ENCODE results near the gene FCER1G. TPM values are rescaled to one million over a fixed set of nuclear protein-coding genes. Genes with fewer than 3 reads are reported as not detected.

FCER1G gene
- total RNA-seq, 2 donors from 2014 or later = 0.68 to 0.69 TPM

GRCh38 chr1:161266202-161266601, 51.1 kb downstream of the FCER1G start:
- Mint-ChIP-seq H3K27me3 (ENCODE audit: insufficient read depth) (peaks cover 18% of the 10 kb centered on the region), H3K36me3 (ENCODE audit: low read depth) (no peaks in the 10 kb centered on the region), H3K9me3 (no peaks in the 10 kb centered on the region), H3K4me3 (no peak overlapping the region), H3K4me1 (peaks cover 21% of the 10 kb centered on the region), H3K27ac (no peak overlapping the region)
- no peaks in the 10 kb centered on the region for H3K36me3 ChIP-seq (ENCODE audit: control insufficient read depth, insufficient read depth, low read length)
- H3K4me3 ChIP-seq (ENCODE audit: low read length) = no peak overlapping the region
- no peaks in the 10 kb centered on the region for H3K9me3 ChIP-seq (ENCODE audit: control insufficient read depth, low read length)
- H3K4me1 ChIP-seq (ENCODE audit: control insufficient read depth, insufficient read depth, low read length) = peaks cover 10% of the 10 kb centered on the region
- DNase-seq = no peak
- peaks cover 6% of the 10 kb centered on the region for H3K27me3 ChIP-seq (ENCODE audit: control insufficient read depth, insufficient read depth, low read length, poor library complexity, severe bottlenecking)
- no peak overlapping the region for H3K27ac ChIP-seq (ENCODE audit: low read depth, low read length)
- H3K9ac ChIP-seq (ENCODE audit: extremely low read depth, low read length, poor library complexity, severe bottlenecking) = no peak overlapping the region
- no peak for TF ChIP-seq CTCF (conservative IDR thresholded peaks at IDR 0.05)
- 76% methylated on average over 3 of the region's 3 CpGs; no CpG with 5 or more reads in 1 of the 2 experiments for WGBS, 2 experiments (ENCODE audit: insufficient coverage in 1 of 2, insufficient read length in 1 of 2)

GRCh38 chr1:161266836-161267235, 51.7 kb downstream of the FCER1G start:
- Mint-ChIP-seq H3K27ac (peak overlapping the region; percentile 45), H3K4me1 (peaks cover 16% of the 10 kb centered on the region), H3K36me3 (ENCODE audit: low read depth) (no peaks in the 10 kb centered on the region), H3K9me3 (no peaks in the 10 kb centered on the region), H3K27me3 (ENCODE audit: insufficient read depth) (peaks cover 17% of the 10 kb centered on the region), H3K4me3 (no peak overlapping the region)
- Histone ChIP-seq H3K27me3 (ENCODE audit: control insufficient read depth, insufficient read depth, low read length, poor library complexity, severe bottlenecking) (no peaks in the 10 kb centered on the region), H3K27ac (ENCODE audit: low read depth, low read length) (no peak overlapping the region), H3K4me1 (ENCODE audit: control insufficient read depth, insufficient read depth, low read length) (peaks cover 9% of the 10 kb centered on the region), H3K9ac (ENCODE audit: extremely low read depth, low read length, poor library complexity, severe bottlenecking) (no peak overlapping the region), H3K4me3 (ENCODE audit: low read length) (no peak overlapping the region), H3K36me3 (ENCODE audit: control insufficient read depth, insufficient read depth, low read length) (no peaks in the 10 kb centered on the region), H3K9me3 (ENCODE audit: control insufficient read depth, low read length) (no peaks in the 10 kb centered on the region)
- WGBS, 2 experiments (ENCODE audit: insufficient coverage in 1 of 2, insufficient read length in 1 of 2) = 89% methylated on average over 2 of the region's 2 CpGs; no CpG with 5 or more reads in 1 of the 2 experiments
- DNase-seq = no peak
- no peak for TF ChIP-seq CTCF (conservative IDR thresholded peaks at IDR 0.05)

GRCh38 chr1:161267321-161267720, 52.2 kb downstream of the FCER1G start:
- Histone ChIP-seq H3K9me3 (ENCODE audit: control insufficient read depth, low read length) (no peaks in the 10 kb centered on the region), H3K9ac (ENCODE audit: extremely low read depth, low read length, poor library complexity, severe bottlenecking) (no peak overlapping the region), H3K27ac (ENCODE audit: low read depth, low read length) (no peak overlapping the region), H3K27me3 (ENCODE audit: control insufficient read depth, insufficient read depth, low read length, poor library complexity, severe bottlenecking) (no peaks in the 10 kb centered on the region), H3K36me3 (ENCODE audit: control insufficient read depth, insufficient read depth, low read length) (no peaks in the 10 kb centered on the region), H3K4me3 (ENCODE audit: low read length) (no peak overlapping the region), H3K4me1 (ENCODE audit: control insufficient read depth, insufficient read depth, low read length) (peaks cover 9% of the 10 kb centered on the region)
- TF ChIP-seq CTCF (conservative IDR thresholded peaks at IDR 0.05) = no peak
- Mint-ChIP-seq H3K9me3 (no peaks in the 10 kb centered on the region), H3K36me3 (ENCODE audit: low read depth) (no peaks in the 10 kb centered on the region), H3K27ac (no peak overlapping the region), H3K4me1 (peaks cover 15% of the 10 kb centered on the region), H3K4me3 (no peak overlapping the region), H3K27me3 (ENCODE audit: insufficient read depth) (peaks cover 15% of the 10 kb centered on the region)
- DNase-seq = no peak
- 84 to 95% methylated on average over 3 of the region's 3 CpGs for WGBS, 2 experiments (ENCODE audit: insufficient coverage in 1 of 2, insufficient read length in 1 of 2)

Small RNAs within 50 kb of the gene (microRNA-seq; reads per million reads assigned to microRNA genes)
- gene MIR5187 (ENCODE audit: borderline microRNAs expressed) = not detected

Other genes with a start within 250 kb of the FCER1G start
- 100 to 1,000 TPM; 190 to 226 TPM for gene F11R, start 194.1 kb upstream of the FCER1G start, total RNA-seq
- 10 to 100 TPM; 59.1 to 76.4 TPM for gene TSTD1, start 176.3 kb upstream of the FCER1G start, total RNA-seq
- gene USF1, start 169.3 kb upstream of the FCER1G start, total RNA-seq = 10 to 100 TPM; 55.5 to 57.3 TPM
- under 1 TPM; 0.07 to 0.13 TPM for gene ARHGAP30, start 145.4 kb upstream of the FCER1G start, total RNA-seq
- gene NECTIN4, start 125.7 kb upstream of the FCER1G start, total RNA-seq = not detected
- gene KLHDC9, start 116.9 kb upstream of the FCER1G start, total RNA-seq = 10 to 100 TPM; 14.6 to 25.4 TPM
- gene PFDN2, start 97.3 kb upstream of the FCER1G start, total RNA-seq = 10 to 100 TPM; 62.9 to 95.7 TPM
- gene NIT1, start 97.2 kb upstream of the FCER1G start, total RNA-seq = 10 to 100 TPM; 51.0 to 65.1 TPM
- gene DEDD, start 82.6 kb upstream of the FCER1G start, total RNA-seq = 10 to 100 TPM; 34.2 to 39.8 TPM
- 10 to 100 TPM; 89.5 to 97.1 TPM for gene UFC1, start 61.3 kb upstream of the FCER1G start, total RNA-seq
- gene USP21, start 55.8 kb upstream of the FCER1G start, total RNA-seq = 10 to 100 TPM; 26.7 to 39.7 TPM
- gene PPOX, start 48.9 kb upstream of the FCER1G start, total RNA-seq = 10 to 100 TPM; 46.4 to 47.2 TPM
- 10 to 100 TPM; 30.4 to 37.9 TPM for gene B4GALT3, start 37.8 kb upstream of the FCER1G start, total RNA-seq
- 1 to 10 TPM; 4.4 to 9.6 TPM for gene ADAMTS4, start 16.2 kb upstream of the FCER1G start, total RNA-seq
- 10 to 100 TPM; 83.5 to 100.0 TPM for gene NDUFS2, start 12.9 kb upstream of the FCER1G start, total RNA-seq
- 100 to 1,000 TPM; 268 to 396 TPM for gene APOA2, start 8.3 kb downstream of the FCER1G start, total RNA-seq
- gene TOMM40L, start 10.8 kb downstream of the FCER1G start, total RNA-seq = 10 to 100 TPM in 1 of 2 donors, 1 to 10 TPM in 1; 9.0 to 11.6 TPM
- gene NR1I3, start 22.9 kb downstream of the FCER1G start, total RNA-seq = not detected
- 10 to 100 TPM in 1 of 2 donors, 1 to 10 TPM in 1; 4.0 to 11.3 TPM for gene PCP4L1, start 43.5 kb downstream of the FCER1G start, total RNA-seq
- gene MPZ, start 94.7 kb downstream of the FCER1G start, total RNA-seq = 1 to 10 TPM; 1.7 to 3.3 TPM
- gene SDHC, start 99.1 kb downstream of the FCER1G start, total RNA-seq = 100 to 1,000 TPM; 270 to 296 TPM
- gene CFAP126, start 152.6 kb downstream of the FCER1G start, total RNA-seq = 1 to 10 TPM in 1 of 2 donors, under 1 TPM in 1; 0.86 to 1.2 TPM

Measured in endodermal cell (in vitro differentiated cells).